DLD1 (cell line): ENCODE measurements around the gene PLD5.
"Not testable (repeated sequence)": the region's sequence is repeated elsewhere in the genome, so short reads cannot be mapped to it uniquely, and the experiment has no call there.

Source experiments
- in situ Hi-C: cut with HindIII; loops from 2 replicates; pipeline ENCODE4 v1.10.0; 2017; ENCODE audit warnings: low sequenced_read_pairs

The PLD5 gene

GRCh38 chr1:242427519-242427918 lies 97.0 kb downstream of the PLD5 start:
- in situ Hi-C loops, result no loop called here

- in situ Hi-C loops, result no loop called here
Observed at GRCh38 chr1:242426271-242426905, 98.1 kb downstream of the PLD5 start.

GRCh38 chr1:242425232-242425631 lies 99.3 kb downstream of the PLD5 start:
- in situ Hi-C loops, result no loop called here

DNA sequence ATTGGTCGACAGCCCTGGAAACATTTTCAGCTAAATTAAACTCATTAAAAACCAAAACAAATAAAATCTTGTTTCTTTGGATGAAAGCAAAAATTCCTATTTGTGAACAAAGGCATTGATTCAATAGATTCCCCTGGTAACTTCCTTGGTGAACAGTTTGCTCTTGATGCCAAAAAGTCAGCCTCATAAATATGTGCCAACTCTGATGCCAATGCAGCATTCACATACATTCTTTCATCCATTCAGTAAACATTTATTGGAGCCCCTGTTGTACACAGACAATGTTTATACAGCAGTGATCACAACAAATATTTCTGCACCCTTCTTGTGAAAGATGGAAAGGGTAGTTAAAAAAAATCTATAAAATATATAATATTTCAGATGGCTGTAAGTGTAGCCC lies 107.8 kb downstream of the PLD5 start:
- in situ Hi-C loops, result no loop called here

- in situ Hi-C loops, result no loop called here
Observed at GRCh38 chr1:242412921-242413320, 111.6 kb downstream of the PLD5 start.

DNA sequence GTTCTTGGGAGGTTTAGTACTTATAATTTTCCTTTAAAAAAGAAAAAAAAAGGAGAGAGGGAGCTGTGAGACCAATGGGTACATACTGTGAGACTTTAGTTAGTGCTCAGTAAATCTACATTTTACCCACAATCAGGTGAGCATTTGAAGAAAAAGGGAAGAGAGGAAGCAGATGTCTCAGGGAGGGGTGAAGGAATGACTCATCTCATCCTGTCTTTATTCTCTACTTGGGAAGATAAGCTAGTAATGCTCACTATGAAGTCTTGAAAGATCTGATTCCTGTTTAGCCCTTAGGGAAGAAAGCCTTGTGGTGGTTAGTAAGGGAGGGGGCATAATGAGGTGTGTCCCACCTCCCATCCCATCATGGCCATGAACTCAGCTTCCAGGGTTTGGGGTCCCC lies 112.6 kb downstream of the PLD5 start:
- in situ Hi-C loops, result no loop called here

- in situ Hi-C loops, result no loop called here
Observed at GRCh38 chr1:242405947-242406346, 118.5 kb downstream of the PLD5 start.

- in situ Hi-C loops, result no loop called here
Observed at GRCh38 chr1:242404296-242404695, 120.2 kb downstream of the PLD5 start.

- in situ Hi-C loops, result no loop called here
Observed at GRCh38 chr1:242402956-242403355, 121.5 kb downstream of the PLD5 start.

- in situ Hi-C loops, result no loop called here
Observed at GRCh38 chr1:242401937-242402336, 122.6 kb downstream of the PLD5 start.

DNA sequence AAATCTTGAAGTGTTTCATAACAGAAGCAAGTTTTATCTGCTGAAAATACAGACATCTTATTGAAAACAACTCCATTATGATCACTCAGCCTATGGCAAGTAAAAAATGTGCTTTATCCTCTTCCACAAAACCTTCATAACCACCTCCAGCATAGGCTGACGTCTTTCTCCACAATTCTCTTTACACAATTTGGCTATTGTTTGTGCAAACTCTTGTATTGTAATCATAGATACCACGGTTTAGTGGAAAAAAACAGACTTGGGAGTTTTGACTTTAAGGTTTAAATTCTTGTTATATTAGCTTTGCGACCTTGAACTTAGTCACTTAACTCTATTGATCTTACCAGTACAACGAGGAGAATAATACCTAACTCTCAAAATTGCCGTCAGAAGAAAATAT lies 126.1 kb downstream of the PLD5 start:
- in situ Hi-C loops, result no loop called here

DNA sequence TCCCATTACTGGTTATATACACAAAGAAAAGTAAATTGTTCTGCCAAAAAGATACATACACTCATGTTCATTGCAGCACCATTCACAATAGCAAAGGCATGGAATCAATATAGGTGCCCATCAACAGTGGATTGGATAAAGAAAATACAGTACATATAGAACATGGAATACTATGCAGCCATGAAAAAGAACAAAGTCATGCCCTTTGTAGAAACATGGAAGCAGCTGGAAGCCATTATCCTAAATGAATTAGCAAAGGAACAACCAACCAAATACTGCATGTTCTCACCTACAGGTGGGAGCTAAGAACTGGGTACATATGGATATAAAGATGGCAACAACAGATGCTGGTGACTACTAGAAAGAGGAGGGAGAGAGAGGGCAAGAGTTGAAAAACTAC lies 132.6 kb downstream of the PLD5 start:
- in situ Hi-C loops, result no loop called here

GRCh38 chr1:242376121-242376520 lies 148.4 kb downstream of the PLD5 start:
- in situ Hi-C loops, result not testable (repeated sequence)

- in situ Hi-C loops, result not testable (repeated sequence)
Observed at GRCh38 chr1:242350446-242350845, 174.1 kb downstream of the PLD5 start.

DNA sequence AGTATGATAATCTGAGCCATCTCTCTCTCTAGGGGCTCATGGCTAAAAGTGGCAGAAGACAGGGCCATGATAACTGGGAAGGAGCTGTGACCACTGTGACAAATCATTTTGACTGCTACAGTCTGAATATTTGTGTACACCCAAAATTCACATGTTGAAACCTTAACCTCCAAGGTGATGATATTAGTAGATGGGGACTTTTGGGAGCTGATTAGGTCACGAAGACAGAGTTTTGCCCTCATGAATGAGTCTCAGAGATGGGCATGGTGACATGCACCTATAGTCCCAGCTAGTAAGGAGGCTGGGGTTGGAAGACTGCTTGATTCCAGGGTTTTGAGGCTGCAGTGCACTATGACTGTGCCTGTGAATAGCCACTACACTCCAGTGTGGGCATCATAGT lies 174.9 kb downstream of the PLD5 start:
- in situ Hi-C loops, result no loop called here

GRCh38 chr1:242330865-242331264 lies 193.6 kb downstream of the PLD5 start:
- in situ Hi-C loops, result not testable (repeated sequence)

GRCh38 chr1:242327381-242327780 lies 197.1 kb downstream of the PLD5 start:
- in situ Hi-C loops, result not testable (repeated sequence)

GRCh38 chr1:242321981-242322380 lies 202.5 kb downstream of the PLD5 start:
- in situ Hi-C loops, result not testable (repeated sequence)

DNA sequence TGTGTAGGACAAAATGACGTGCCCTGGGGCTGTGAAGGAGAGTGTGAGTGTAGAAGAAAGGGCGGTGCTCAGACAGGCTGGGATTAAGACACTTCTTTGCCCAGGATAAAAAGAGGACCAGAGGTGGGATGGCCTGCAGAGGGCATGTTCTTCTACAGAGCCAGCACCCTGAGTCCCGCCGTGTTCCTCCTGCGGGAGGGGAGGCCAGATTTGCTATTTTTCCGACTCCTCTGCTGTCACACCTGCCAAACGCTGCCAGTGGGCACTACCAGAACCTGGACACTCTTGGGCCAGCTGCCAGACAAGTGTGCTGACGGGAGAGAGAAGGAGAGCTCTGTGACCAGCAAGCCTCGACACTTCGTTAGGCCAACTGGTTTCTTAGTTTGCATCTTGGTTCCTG lies 206.4 kb downstream of the PLD5 start:
- in situ Hi-C loops, result no loop called here

GRCh38 chr1:242314865-242315264 lies 209.6 kb downstream of the PLD5 start:
- in situ Hi-C loops, result not testable (repeated sequence)

DNA sequence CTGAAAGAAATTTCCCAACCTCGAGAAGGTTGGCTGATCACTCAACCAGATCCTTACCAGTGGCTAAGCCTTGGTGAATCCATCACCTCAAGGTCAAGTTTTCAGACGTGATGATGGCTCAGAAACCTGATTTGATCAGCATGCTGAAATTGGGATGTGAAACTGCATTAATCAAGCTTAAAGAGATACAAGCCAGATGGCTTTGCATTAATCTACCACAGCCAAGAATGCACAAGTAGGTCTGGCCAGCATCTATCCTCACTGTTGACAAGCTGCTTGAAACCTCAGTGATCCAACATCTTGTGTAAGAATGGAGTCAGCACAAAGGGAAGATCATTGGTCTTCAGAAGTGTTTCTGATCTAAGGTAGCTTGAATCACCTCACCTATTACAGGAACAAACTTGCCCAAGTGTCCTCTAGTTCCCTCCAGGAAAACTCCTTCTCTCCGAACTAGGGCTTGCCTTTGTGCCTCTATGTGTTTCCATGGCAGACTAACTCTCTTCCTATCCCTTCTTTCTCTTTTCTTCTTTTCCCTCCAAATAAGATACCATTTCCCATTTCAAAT lies 210.3 kb downstream of the PLD5 start:
- in situ Hi-C loops, result not testable (repeated sequence)

DNA sequence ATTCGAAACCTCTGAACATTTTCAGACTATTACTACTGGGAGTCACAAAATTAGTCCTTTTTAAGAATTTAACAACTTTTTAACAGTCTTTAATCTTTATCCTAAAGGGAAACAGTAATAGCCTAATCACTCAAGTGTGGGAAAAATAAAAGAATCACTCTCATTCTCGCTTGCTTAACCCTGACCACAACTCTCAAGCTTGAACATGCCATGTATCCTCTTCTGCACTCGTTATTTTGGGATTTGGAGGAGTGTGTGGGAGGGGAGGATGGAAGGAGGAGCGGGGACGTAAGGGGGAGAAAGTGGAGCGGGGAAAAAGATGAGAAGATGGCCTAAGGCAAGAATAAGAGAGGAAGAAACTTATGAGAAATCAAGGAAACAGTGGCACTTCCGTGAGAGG lies 215.8 kb downstream of the PLD5 start:
- in situ Hi-C loops, result not testable (repeated sequence)

DNA sequence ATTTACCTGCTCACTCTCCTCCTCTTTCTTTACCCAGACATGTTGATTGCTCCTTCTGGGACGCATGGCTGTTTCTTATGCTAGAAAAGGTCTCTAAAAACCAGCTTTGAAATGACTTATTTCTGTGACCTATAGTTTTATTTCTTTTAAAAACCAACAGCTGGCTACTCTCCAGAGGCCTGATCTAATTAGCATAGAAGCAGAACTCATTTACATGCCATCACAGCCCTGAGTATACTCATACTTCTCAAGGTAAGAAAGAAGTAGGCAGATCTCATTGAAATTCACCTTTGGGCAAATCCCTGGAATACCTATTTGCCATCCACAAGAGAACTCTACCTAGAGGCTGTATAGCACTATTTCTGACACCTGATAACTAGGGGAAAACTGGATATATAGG lies 230.7 kb downstream of the PLD5 start:
- in situ Hi-C loops, result not testable (repeated sequence)
